CD8-positive, alpha-beta memory T cell (primary cell): ENCODE results near the gene GTF3C6. TPM values are rescaled to one million over a fixed set of nuclear protein-coding genes. Genes with fewer than 3 reads are reported as not detected.
A peak's percentile ranks its signal among the peaks of the same experiment; 100 is the strongest.

Experiments used
- CTCF ChIA-PET: fragments of 350-600 bp; sonication (Branson Sonifier 250); formaldehyde crosslinking; loops from one replicate; lab custom pipeline; 2021; ENCODE audit warnings: antibody characterized with exemption; lab: Charles Lee
- POLR2A ChIA-PET: fragments of 350-600 bp; sonication (Branson Sonifier 250); formaldehyde crosslinking; loops from one replicate; lab custom pipeline; 2021; ENCODE audit warnings: antibody characterized with exemption; lab: Charles Lee
- DNase-seq, 5 donors: peaks; one replicate each; pipeline versions ENCODE4 v3.0.0 to v3.0.0-alpha.2; 2020 to 2022; ENCODE audit warnings: mixed read lengths in 1 of 5
- H3K27ac ChIP-seq: one replicate; pipeline ENCODE4 v1.7.0; 2013; ENCODE audit warnings: low read depth, mild to moderate bottlenecking, low read length, moderate library complexity
- H3K27me3 ChIP-seq: 2 replicates; pipeline ENCODE4 v1.7.0; 2013; ENCODE audit warnings: low read length, mild to moderate bottlenecking; ENCODE audit not compliant: insufficient read depth, poor library complexity, severe bottlenecking
- H3K36me3 ChIP-seq: 2 replicates; pipeline ENCODE4 v1.7.0; 2013; ENCODE audit warnings: mild to moderate bottlenecking, low read length, moderate library complexity; ENCODE audit not compliant: insufficient read depth
- H3K4me1 ChIP-seq: 2 replicates; pipeline ENCODE4 v1.7.0; 2013; ENCODE audit warnings: mild to moderate bottlenecking, low read length, moderate library complexity; ENCODE audit not compliant: insufficient read depth
- H3K4me3 ChIP-seq: 2 replicates; pipeline ENCODE4 v1.7.0; 2013; ENCODE audit warnings: mild to moderate bottlenecking, low read length
- H3K9me3 ChIP-seq: 2 replicates; pipeline ENCODE4 v1.7.0; 2013; ENCODE audit warnings: mild to moderate bottlenecking, low read length
- H3K27ac Mint-ChIP-seq, 8 donors: one replicate each; pipeline ENCODE4 v1.8.0; 2020 to 2021; ENCODE audit warnings: mixed read lengths in 8 of 8, mild to moderate bottlenecking in 6 of 8, inconsistent platforms in 3 of 8, moderate library complexity in 3 of 8
- H3K27me3 Mint-ChIP-seq, 2 donors: one replicate each; pipeline ENCODE4 v1.8.0; 2020 to 2021; ENCODE audit warnings: mixed read lengths in 2 of 2, mild to moderate bottlenecking in 1 of 2, moderate library complexity in 1 of 2
- H3K36me3 Mint-ChIP-seq, 3 donors: one replicate each; pipeline ENCODE4 v1.8.0; 2020 to 2021; ENCODE audit warnings: mixed read lengths in 3 of 3, inconsistent platforms in 1 of 3, mild to moderate bottlenecking in 1 of 3
- H3K4me1 Mint-ChIP-seq, 3 donors: one replicate each; pipeline ENCODE4 v1.8.0; 2020 to 2021; ENCODE audit warnings: mixed read lengths in 3 of 3, inconsistent platforms in 1 of 3, mild to moderate bottlenecking in 1 of 3
- H3K4me3 Mint-ChIP-seq, 7 donors: one replicate each; pipeline ENCODE4 v1.8.0; 2020 to 2021; ENCODE audit warnings: mixed read lengths in 7 of 7, mild to moderate bottlenecking in 6 of 7, moderate library complexity in 4 of 7, inconsistent platforms in 2 of 7
- H3K9me3 Mint-ChIP-seq, 5 donors: one replicate each; pipeline ENCODE4 v1.8.0; 2020 to 2022; ENCODE audit warnings: mixed read lengths in 5 of 5, mild to moderate bottlenecking in 3 of 5, moderate library complexity in 2 of 5, inconsistent platforms in 1 of 5
- polyA plus RNA-seq: library from polyadenylated mRNA; unstranded; fragments of 300-500 nt; fragmentation: Illumina TruSeq; gene quantifications from one replicate; pipeline ENCODE4 v1.2.3, GENCODE V29; 2021
- total RNA-seq, 2 experiments: library from RNA; stranded (reverse); gene quantifications; one replicate each; pipeline ENCODE4 v1.2.3, GENCODE V29; 2021

Gene GTF3C6
- total and polyA plus RNA-seq, 3 experiments from 2014 or later = 114 to 163 (median 162) TPM

- H3K36me3 Mint-ChIP-seq = peaks cover 4 to 30% (median 6%) of the 10 kb centered on the region in 3 donors
- Histone ChIP-seq H3K4me1 (peaks cover 10% of the 10 kb centered on the region), H3K9me3 (no peaks in the 10 kb centered on the region), H3K27ac (no peak overlapping the region), H3K4me3 (peak overlapping the region; percentile 95), H3K36me3 (peaks cover 4% of the 10 kb centered on the region), H3K27me3 (no peaks in the 10 kb centered on the region)
- H3K27ac Mint-ChIP-seq = peak overlapping the region; percentile 14 to 100 (median 99)
- H3K4me1 Mint-ChIP-seq = peaks cover 30 to 53% (median 49%) of the 10 kb centered on the region in 3 donors
- H3K4me3 Mint-ChIP-seq = peak overlapping the region; percentile 97 to 99 (median 99)
- H3K27me3 Mint-ChIP-seq = peaks cover 0 to 3% of the 10 kb centered on the region in 2 donors
- H3K9me3 Mint-ChIP-seq = no peaks in the 10 kb centered on the region
- DNase-seq = no peak
- ChIA-PET POLR2A (no interaction called here), CTCF (no interaction called here)
Measured at GRCh38 chr6:110980648-110981047, 22.1 kb downstream of the GTF3C6 start.

- H3K4me1 ChIP-seq = peaks cover 10% of the 10 kb centered on the region
- Mint-ChIP-seq H3K36me3 (peaks cover 8 to 34% (median 10%) of the 10 kb centered on the region in 3 donors), H3K4me3 (peak overlapping the region; percentile 97 to 99 (median 99)), H3K9me3 (no peaks in the 10 kb centered on the region), H3K4me1 (peaks cover 33 to 57% (median 53%) of the 10 kb centered on the region in 3 donors), H3K27me3 (peaks cover 0 to 3% of the 10 kb centered on the region in 2 donors), H3K27ac (peak overlapping the region; percentile 96 to 100 (median 99))
- H3K27ac ChIP-seq = peak overlapping the region; percentile 93
- no peaks in the 10 kb centered on the region for H3K9me3 ChIP-seq
- no peaks in the 10 kb centered on the region for H3K27me3 ChIP-seq
- peak overlapping the region; percentile 95 for H3K4me3 ChIP-seq
- peaks cover 4% of the 10 kb centered on the region for H3K36me3 ChIP-seq
- CTCF ChIA-PET = interaction anchor here (1.5 to 2.6 kb wide), 4 partner anchors 23 to 299 kb away, joined by 5 to 12 read pairs (median 9); partner anchors contain the start of genes AMD1 and GTF3C6
- DNase-seq = no peak
- POLR2A ChIA-PET = interaction anchor here (1.6 to 2.3 kb wide), 4 partner anchors 23 to 166 kb away, joined by 9 to 23 read pairs (median 14); partner anchors contain the start of genes AMD1, CDK19 and GTF3C6
Measured at GRCh38 chr6:110981202-110981600, 22.7 kb downstream of the GTF3C6 start.

GRCh38 chr6:110990840-110991576, 32.5 kb downstream of the GTF3C6 start:
- H3K27ac Mint-ChIP-seq = peak overlapping the region in 2 of 8 donors; percentile 10 to 44
- DNase-seq = no peak
- H3K9me3 Mint-ChIP-seq = no peaks in the 10 kb centered on the region
- no peak overlapping the region for H3K4me3 Mint-ChIP-seq
- H3K4me1 Mint-ChIP-seq = peaks cover 9 to 14% (median 14%) of the 10 kb centered on the region in 3 donors
- H3K27me3 Mint-ChIP-seq = no peaks in the 10 kb centered on the region
- no peaks in the 10 kb centered on the region for H3K4me1 ChIP-seq
- H3K36me3 ChIP-seq = no peaks in the 10 kb centered on the region
- peaks cover 3 to 68% (median 16%) of the 10 kb centered on the region in 3 donors for H3K36me3 Mint-ChIP-seq
- H3K27me3 ChIP-seq = no peaks in the 10 kb centered on the region
- no peak overlapping the region for H3K4me3 ChIP-seq
- ChIA-PET POLR2A (interaction anchor here (0.7 kb wide), 1 partner anchor 1432 kb away, joined by 4 read pairs; no protein-coding TSS in a partner anchor), CTCF (interaction anchor here (1.0 kb wide), 1 partner anchor 8 kb away, joined by 3 read pairs; no protein-coding TSS in a partner anchor)
- H3K27ac ChIP-seq = no peak overlapping the region
- H3K9me3 ChIP-seq = no peaks in the 10 kb centered on the region

GRCh38 chr6:110996691-110997090, 38.2 kb downstream of the GTF3C6 start:
- Mint-ChIP-seq H3K9me3 (no peaks in the 10 kb centered on the region), H3K36me3 (peaks cover 3 to 81% (median 20%) of the 10 kb centered on the region in 3 donors), H3K27ac (no peak overlapping the region), H3K4me3 (no peak overlapping the region), H3K4me1 (peaks cover 0 to 4% (median 1%) of the 10 kb centered on the region in 3 donors), H3K27me3 (no peaks in the 10 kb centered on the region)
- no peaks in the 10 kb centered on the region for H3K9me3 ChIP-seq
- DNase-seq = no peak
- H3K27ac ChIP-seq = no peak overlapping the region
- ChIA-PET CTCF (interaction anchor here (3.9 kb wide), 1 partner anchor 314 kb away, joined by 16 read pairs; no protein-coding TSS in a partner anchor), POLR2A (no interaction called here)
- H3K27me3 ChIP-seq = no peaks in the 10 kb centered on the region
- H3K4me1 ChIP-seq = no peaks in the 10 kb centered on the region
- no peaks in the 10 kb centered on the region for H3K36me3 ChIP-seq
- no peak overlapping the region for H3K4me3 ChIP-seq

GRCh38 chr6:110999634-111000270, 41.2 kb downstream of the GTF3C6 start:
- H3K4me1 ChIP-seq = no peaks in the 10 kb centered on the region
- Mint-ChIP-seq H3K36me3 (peaks cover 3 to 82% (median 17%) of the 10 kb centered on the region in 3 donors), H3K27me3 (no peaks in the 10 kb centered on the region), H3K4me1 (peaks cover 0 to 4% (median 0%) of the 10 kb centered on the region in 3 donors), H3K27ac (peak overlapping the region in 4 of 8 donors; percentile 0 to 69 (median 12)), H3K4me3 (no peak overlapping the region), H3K9me3 (no peaks in the 10 kb centered on the region)
- no peaks in the 10 kb centered on the region for H3K36me3 ChIP-seq
- no peaks in the 10 kb centered on the region for H3K9me3 ChIP-seq
- H3K27me3 ChIP-seq = no peaks in the 10 kb centered on the region
- POLR2A ChIA-PET = no interaction called here
- peak in 2 of 5 donors; percentile 24 to 25 for DNase-seq
- no peak overlapping the region for H3K4me3 ChIP-seq
- CTCF ChIA-PET = interaction anchor here (0.7 to 3.9 kb wide), 3 partner anchors 11 to 471 kb away, joined by 3 to 16 read pairs (median 14); no protein-coding TSS in a partner anchor
- no peak overlapping the region for H3K27ac ChIP-seq

GRCh38 chr6:111002350-111002749, 43.8 kb downstream of the GTF3C6 start:
- Histone ChIP-seq H3K27ac (no peak overlapping the region), H3K4me1 (no peaks in the 10 kb centered on the region), H3K36me3 (no peaks in the 10 kb centered on the region), H3K4me3 (no peak overlapping the region), H3K27me3 (no peaks in the 10 kb centered on the region), H3K9me3 (no peaks in the 10 kb centered on the region)
- ChIA-PET POLR2A (no interaction called here), CTCF (interaction anchor here (2.9 kb wide), 1 partner anchor 9 kb away, joined by 14 read pairs; no protein-coding TSS in a partner anchor)
- Mint-ChIP-seq H3K9me3 (no peaks in the 10 kb centered on the region), H3K4me1 (peaks cover 0 to 4% (median 0%) of the 10 kb centered on the region in 3 donors), H3K36me3 (peaks cover 0 to 73% (median 12%) of the 10 kb centered on the region in 3 donors), H3K27me3 (no peaks in the 10 kb centered on the region), H3K4me3 (no peak overlapping the region), H3K27ac (peak overlapping the region in 1 of 8 donors; percentile 12)
- no peak for DNase-seq

DNA sequence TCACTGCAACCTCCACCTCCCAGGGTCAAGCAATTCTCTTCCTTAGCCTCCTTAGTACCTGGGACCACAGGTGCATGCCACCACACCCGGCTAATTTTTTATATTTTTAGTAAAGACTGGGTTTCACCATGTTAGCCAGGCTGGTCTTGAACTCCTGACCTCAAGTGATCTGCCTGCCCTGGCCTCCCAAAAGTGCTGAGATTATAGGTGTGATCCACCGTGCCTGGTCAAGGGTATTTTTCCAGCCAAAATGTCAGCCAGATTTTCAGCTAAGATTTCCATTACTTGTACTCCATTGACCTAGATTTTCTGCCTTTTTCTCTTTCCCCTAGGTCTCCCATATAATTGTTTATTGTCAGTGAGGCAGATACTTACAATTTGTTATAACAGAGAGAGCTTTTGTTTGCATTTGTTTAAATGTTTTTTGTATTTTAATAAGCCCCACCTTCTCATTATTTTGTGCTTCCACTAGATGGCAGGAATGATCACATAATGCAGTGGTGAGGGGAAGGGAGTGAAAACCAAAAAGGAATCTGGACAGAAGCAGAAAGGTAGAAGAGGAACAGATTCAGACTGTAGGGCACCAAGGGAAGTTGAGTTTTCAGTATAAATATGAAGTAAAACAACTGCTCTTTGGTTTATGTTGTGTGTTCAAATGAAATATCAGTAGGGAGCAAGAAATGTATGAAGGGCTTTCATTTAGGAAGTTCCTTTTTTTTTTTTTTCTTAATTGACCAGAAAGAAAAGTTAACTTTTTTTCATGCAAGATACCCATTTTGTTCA, 53.0 kb downstream of the GTF3C6 start:
- no peaks in the 10 kb centered on the region for H3K27me3 ChIP-seq
- no peaks in the 10 kb centered on the region for H3K4me1 ChIP-seq
- H3K4me3 Mint-ChIP-seq = no peak overlapping the region
- peaks cover 5 to 68% (median 14%) of the 10 kb centered on the region in 3 donors for H3K36me3 Mint-ChIP-seq
- H3K27me3 Mint-ChIP-seq = no peaks in the 10 kb centered on the region
- ChIA-PET POLR2A (no interaction called here), CTCF (interaction anchor here (0.8 to 3.2 kb wide), 7 partner anchors 8 to 1032 kb away, joined by 3 to 14 read pairs (median 4); a partner anchor contains a TSS)
- H3K27ac ChIP-seq = no peak overlapping the region
- DNase-seq = peak in 2 of 5 donors; percentile 19 to 33
- no peaks in the 10 kb centered on the region for H3K9me3 ChIP-seq
- no peak overlapping the region for H3K4me3 ChIP-seq
- no peaks in the 10 kb centered on the region for H3K9me3 Mint-ChIP-seq
- peaks cover 9% of the 10 kb centered on the region for H3K36me3 ChIP-seq
- peaks cover 4 to 5% (median 4%) of the 10 kb centered on the region in 3 donors for H3K4me1 Mint-ChIP-seq
- peak overlapping the region in 2 of 8 donors; percentile 6 to 55 for H3K27ac Mint-ChIP-seq
